ENCODE measurements around the gene BBC3.
"Not testable (repeated sequence)": the region's sequence is repeated elsewhere in the genome, so short reads cannot be mapped to it uniquely, and the experiment has no call there.

Gene BBC3, protein sequence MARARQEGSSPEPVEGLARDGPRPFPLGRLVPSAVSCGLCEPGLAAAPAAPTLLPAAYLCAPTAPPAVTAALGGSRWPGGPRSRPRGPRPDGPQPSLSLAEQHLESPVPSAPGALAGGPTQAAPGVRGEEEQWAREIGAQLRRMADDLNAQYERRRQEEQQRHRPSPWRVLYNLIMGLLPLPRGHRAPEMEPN

DNA sequence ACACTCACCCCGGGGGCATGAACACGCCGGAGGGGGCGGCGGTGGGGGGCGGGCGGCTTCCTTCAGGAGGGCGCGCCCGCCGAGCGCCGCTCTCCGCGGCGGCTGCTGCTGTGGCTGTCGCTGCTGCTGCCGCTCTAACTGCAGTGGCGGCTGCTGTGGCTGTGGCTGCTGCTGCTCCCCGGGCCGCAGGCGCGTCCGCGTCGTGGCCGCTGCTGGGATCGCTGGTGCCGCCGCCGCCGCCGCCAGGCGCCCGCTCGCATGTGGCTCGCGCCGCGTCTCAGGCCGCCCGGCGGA lies at the start of gene BBC3:
TSS of gene BBC3 (minus strand) at position 279 of the 294 bp plus-strand sequence. CDS start 2,768 bp downstream, outside the sequence.
- no peak for DNase-seq

DNA sequence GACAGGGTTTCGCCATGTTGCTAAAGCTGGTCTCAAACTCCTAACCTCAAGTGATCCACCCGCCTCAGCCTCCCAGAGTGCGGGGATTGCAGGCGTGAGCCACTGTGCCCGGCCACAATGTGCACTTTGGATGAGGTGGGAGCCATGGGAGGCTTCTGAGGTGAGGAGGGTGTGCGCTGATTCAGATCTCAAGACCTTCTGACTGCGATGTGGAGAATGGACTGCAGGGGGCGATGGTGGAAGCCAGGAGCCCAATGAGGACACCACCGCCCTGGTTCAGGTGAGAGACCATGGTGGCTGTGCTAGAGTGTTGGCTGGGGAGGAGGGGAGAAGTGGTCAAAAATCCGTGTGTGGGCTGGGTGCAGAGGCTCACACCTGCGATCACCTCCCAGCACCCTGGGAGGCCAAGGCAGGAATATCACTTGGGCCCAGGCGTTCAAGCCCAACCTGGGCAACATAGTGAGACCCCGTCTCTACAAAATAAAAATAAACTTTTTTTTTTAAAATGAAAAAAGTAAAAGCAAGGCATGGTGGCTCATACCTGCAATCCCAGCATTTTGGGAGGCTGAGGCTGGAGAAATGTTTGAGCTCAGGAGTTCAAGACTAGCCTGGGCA lies 49.3 kb upstream of the BBC3 start:
- DNase-seq = peak; percentile 86

DNA sequence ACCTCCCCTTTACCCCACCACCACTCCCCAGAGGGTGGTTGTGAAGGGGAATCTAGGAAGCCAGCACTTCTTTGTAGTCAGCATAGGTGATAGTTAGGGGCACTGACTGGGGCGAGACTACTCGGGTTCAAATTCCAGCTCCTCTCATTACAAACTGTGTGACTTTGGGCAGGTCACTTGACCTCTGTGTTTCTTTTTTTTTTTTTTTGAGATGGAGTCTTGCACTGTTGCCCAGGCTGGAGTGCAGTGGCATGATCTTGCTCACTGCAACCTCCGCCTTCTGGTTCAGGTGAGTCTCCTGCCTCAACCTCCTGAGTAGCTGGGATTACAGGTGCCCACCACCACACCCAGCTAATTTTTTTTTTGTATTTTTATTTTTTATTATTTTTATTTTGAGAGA lies 45.5 kb upstream of the BBC3 start:
- not testable (repeated sequence) for DNase-seq

DNA sequence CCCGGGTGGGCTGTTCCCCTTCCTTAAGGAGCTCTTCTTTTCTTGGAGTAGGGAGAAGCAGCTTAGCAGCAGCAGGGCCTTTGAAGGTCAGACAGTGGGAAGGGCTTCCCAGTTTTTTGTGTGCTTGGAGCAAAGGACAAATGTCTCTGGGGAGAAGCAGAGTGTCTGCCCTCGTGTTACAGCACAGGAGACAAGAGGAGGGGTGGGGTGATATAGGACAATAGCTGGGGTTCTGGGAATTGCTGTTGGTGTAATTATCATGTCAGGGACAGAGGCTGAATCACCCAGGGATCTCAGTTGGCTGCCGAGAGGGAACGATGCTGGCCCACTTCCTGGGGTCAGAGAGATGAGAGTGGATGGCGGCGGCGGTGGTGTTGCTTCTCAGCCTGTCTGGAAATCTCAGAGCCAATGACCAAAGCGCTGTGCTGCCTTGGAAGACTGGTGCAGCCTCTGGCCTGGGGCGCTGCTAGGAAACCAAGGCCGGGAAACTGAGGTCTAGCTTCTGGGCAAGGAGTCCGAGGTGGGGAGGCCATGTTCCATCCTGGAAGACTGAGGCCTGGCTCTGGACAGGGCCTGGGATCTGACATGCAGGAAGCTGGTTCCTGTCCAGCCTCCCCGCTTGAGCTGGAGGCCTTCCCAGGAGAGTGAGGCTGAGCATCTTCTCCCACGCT lies 44.9 kb upstream of the BBC3 start:
- DNase-seq = no peak

DNA sequence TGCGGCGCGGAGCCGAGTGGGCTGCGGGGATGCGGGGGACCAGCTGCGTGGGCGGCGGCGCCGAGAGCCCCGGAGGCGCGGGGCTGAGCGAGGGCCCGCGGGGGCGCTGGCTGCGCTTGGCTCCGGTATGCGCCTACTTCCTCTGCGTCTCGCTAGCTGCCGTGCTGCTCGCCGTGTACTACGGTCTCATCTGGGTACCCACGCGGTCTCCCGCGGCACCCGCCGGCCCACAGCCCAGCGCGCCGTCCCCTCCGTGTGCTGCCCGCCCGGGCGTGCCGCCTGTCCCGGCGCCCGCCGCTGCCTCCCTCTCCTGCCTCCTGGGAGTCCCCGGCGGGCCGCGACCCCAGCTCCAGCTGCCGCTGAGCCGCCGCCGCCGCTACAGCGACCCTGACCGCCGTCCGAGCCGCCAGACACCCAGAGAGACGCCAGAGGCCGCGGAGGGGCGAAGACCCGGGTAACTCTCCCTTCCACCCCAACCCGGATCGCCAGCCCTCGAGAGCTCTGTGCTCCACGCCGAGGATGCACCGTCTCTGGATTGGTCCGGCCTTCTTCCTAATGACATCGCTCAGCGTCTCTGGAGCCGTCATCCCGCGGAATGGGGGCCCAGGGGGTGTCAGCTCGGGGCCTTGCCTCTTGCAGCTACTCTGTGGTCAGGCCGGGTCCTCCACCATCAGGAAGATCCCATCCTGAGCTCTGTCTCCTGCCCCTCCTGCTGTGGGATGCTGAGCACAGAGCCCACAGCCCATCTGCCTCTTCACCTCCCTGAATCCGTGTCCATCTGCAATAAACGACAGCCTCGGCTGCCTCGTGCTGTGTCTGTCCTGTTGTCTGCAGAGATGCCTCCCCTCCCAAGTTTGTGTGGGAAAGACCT lies 44.1 kb upstream of the BBC3 start:
- DNase-seq = no peak

DNA sequence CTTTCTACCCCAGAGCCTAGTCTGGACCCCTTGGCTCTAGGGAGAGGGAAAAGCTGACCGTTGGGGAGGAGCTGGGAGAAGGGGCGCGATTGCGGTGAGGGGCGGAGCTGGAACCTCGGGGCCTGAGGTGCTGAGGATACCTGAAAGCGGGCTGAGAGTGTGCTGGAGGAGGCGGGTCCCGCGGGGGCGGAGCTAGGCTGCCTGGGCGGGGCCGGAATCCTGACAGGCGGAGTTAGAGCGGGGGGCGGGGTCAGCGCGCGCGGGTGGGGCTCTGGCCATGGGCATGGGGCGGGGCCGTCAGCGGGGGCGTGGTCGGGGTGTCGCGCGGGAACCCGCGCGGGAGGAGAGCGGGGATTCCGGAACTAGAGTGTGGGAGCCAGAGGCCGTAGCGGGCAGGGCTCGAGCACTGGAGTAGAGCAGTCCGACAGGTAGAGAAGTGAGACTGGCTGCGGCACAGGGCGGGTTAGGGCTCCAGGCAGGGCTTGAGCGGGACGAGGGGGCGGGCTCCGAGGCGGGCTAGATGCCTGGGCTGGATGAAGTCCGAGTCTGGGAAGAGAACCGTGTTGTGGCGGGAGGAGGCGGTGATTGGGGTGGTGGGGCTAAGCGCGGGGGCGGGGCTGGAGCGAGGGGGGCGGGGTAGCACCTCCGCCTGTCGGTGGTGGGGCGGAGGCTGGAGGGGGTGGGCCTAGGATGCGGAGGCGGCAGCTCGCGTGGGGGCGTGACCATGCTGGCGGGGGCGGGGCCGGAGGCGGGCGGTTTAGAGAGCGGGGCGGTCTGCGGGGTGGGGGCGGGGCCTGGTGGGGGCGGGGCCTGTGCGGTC lies 43.3 kb upstream of the BBC3 start, which contains the start of gene INAFM1:
TSS of gene INAFM1 (plus strand) at position 815 of the 820 bp plus-strand sequence. CDS start 35 bp downstream, outside the sequence.
- DNase-seq = peak; percentile 100

DNA sequence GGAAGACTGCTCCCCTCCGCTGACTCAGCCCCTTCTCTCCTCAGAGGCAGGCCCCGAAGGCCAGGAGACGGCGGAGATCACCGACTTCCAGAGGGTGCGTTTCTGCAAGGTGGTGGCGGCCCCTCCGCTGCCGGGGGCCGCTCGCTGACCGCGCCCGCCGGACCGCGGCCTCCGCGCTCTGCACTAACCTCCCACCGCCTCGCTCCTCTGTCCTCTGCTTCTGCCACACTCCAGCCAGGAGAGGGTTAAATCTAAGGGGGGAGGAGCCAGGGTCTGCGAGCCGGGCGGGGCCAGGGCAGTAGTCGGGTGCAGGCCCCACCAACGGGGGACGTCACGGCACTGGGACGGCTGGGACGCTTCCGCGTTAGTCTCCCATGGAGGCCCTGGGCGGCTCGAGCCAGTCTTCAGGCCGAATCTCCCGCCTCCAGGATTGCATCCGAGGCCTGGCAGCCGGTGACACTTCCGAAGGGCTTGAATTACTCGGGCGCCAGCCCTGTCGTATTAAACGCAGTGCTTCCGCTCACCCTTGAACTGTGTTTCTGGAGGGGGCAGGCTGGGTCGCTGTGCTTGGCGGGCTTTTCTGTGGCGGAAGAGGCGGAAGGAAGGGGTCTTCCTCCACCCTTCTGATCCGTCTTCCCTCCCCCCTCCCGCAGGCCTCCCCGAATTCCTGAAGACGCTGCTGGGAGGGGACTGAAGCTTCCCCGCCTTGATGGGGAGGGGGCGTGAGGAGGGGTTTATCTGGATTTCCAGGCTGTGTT lies 42.5 kb upstream of the BBC3 start:
- DNase-seq = peak; percentile 96

DNA sequence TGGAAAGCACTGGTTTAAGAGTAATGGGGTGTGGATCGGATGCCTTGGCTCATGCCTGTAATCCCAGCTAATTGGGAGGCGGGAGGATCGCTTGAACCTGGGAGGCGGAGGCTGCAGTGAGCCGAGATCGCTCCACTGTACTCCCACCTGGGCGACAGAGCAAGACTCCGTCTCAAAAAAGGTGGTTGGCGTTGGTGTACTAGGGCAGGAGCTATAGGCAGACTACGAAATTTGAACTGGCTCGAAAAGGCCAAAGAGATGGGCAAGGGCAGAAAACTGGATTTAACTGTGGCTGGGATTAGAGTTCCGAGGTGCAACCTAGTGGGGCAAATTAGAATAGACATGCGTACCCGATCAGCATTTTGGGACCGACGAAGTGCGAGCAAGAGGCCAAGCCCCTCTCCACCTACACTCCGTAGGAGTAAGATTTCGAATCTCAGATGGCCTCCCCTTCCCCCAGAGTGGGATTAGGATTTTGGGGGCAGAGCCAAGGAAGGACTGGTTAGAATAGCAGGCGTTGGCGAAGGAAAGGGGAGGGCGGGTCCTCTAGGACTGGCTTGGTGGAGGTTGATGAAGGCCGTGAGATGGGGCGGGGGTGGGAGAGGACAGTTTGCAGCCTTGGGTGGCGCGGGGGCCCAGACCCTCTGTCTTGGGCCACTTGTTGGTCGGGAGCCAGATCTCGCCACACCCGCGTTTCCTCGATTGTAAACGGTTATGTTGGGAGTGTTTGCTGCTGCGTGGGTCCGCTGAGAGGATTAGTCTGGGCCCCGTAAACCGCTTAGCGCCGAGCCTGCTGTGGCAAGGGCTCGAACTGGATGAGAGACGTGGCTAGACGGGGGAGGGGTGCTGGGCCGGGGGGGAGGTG lies 41.7 kb upstream of the BBC3 start:
- no peak for DNase-seq

DNA sequence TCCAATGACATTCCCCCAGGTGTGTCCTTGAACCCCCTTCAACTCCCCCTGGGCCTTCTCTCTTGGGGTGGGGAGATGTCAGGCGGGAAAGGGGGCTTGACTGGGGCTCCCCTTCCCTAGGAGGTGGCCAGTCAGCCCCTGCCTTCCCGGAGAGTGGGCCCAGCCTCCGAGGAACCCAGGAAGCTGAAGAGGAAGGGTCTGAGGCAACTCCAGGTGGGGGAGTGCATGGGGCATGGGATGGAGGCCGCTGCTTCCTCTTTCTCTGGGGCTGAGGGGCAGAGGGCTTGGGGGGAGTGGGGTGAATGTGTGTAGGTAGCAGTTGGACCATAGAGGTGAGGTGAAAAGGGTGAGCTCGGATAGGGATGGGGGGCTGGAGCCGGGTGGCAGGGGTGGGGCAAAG lies 41.0 kb upstream of the BBC3 start:
- no peak for DNase-seq

DNA sequence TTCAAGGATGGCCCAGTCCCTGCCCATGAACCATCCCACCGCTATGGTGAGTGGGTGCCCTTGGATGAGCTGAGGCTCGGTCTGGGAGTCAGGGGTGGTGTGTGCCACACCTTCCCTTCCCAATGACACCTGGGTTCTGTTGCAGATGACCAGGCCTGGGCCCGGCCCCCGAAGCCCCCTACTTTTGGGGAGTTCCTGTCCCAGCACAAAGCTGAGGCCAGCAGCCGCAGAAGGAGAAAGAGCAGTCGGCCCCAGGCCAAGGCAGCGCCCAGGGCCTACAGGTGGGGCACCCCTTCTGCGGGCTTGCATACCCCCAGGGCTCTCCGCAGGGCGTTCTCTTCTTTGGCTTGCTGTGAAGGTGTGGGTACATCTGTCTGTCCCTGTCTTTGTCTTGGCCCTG lies 39.4 kb upstream of the BBC3 start:
- no peak for DNase-seq

DNA sequence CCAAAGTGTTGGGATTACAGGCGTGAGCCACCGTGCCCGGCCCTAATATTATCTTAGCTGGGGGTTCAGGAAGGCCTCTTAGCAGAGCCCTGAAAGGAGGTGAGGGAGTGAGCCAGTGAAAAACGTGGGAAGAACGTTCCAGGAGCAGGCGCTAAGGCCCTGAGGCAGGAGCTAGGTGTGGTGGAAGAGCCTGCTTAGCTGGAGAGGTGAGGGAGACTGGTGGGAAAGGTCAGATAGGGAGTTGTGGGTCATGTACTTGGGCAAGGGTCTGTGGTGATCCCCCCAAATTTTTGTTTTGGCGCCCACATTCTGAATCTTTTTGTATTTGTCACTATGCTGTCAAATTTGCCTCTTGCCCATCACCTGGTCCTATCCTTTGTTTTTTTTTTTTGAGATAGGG lies 38.6 kb upstream of the BBC3 start:
- no peak for DNase-seq

DNA sequence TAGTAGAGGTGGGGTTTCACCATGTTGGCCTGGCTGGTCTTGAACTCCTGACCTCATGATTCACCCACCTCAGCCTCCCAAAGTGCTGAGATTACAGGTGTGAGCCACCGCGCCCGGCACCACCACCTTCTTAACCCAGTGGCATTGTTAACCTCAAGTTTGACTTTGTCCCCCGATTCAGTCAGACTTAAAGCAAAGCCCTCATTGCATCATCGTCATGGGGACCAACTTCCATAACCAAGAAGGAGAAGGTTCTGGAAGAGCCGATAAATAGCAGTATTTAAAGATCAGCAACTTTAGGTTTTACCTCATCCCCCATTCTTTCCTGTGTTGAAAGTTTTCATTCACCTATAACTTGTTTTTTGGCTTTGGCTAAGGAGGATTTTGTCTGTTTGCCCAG lies 37.0 kb upstream of the BBC3 start:
- DNase-seq = no peak

DNA sequence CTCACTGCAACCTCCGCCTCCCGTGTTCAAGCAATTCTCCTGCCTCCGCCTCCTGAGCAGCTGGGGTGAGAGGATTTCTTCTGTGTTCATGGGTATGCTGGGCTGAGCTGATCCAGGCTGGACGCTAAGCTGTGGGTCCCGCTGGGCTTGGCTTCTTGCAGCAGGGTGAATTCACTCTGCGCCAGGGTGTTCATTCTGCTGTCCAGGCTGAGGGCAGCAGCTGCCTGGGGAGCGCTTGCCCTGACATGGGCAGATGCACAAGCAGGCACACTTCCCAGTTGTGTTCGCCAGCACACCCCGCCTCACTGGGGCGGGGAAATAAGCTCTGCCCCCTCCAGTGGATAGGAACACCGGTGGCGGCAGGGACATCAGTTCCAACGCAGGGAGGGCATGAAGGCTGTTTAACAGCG lies 36.4 kb upstream of the BBC3 start:
- DNase-seq = no peak

DNA sequence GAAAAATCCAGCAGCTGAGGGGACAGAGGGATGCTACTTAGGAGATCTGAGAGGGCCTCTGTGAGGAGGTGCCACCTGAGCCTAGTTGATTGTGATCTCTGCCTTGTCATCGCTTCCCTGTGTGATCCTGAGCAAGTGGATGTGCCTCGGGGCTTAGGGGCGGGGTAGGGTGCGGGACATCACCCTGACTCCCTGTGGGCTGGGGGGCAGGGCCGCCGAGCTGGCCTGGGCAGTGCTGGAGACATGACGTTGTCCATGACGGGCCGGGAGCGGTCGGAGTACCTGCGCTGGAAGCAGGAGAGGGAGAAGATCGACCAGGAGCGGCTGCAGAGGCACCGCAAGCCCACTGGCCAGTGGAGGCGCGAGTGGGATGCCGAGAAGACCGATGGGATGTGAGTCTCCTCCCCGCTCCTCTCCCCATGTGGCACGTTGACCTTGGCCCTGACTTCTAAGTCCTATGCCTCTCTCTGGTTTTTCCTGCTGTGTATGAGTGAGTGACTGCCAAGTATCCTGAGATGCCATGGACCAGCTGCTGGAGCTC lies 35.5 kb upstream of the BBC3 start:
- no peak for DNase-seq

DNA sequence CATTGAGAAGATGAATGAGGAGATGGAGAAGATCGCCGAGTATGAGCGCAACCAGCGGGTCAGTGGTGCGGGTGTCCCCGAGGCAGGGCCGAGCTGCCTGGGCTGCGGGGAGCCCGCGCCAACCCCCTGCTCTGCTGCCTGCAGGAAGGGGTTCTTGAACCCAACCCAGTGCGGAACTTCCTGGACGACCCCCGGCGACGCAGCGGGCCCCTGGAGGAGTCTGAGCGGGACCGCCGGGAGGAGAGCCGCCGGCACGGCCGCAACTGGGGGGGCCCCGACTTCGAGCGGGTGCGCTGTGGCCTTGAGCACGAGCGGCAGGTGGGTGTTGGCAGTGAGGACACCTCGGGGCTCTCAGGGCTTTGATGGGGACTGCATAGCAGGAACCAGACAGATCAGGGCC lies 33.6 kb upstream of the BBC3 start:
- DNase-seq = no peak

DNA sequence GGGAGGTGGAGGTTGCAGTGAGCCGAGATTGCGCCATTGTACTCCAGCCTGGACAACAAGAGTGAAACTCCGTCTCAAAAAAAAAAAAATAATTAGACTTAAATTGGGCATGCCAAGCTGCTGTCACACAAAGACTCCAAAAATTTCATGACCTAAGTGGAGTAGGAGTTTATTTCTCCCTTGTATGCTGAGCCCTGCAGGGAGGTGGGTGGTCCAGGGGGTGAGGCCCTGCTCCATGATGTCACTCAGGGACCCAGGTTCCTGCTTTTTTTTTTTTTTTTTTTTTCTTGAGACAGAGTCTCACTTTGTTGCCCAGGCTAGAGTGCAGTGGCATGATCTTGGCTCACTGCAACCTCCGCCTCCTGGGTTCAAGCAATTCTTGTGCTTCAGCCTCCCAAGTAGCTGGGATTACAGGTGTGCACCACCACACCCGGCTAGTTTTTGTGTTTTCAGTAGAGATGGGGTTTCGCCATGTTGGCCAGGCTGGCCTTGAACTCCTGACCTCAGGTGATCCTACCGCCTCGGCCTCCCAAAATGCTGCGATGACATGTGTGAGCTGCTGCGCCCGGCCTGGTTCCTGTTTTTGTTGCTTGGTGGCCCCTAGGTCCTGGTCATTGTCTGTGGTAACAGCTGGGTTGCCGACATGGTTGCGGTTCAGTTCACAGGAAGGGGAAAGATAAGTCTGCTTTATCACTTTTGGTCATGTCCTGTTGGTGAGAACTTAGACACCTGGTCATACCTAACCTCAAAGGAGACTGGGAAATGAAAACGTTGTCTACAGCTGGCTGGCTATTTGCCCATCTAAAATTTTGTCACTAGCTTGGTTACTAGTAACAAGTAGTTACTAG lies 31.2 kb upstream of the BBC3 start:
- not testable (repeated sequence) for DNase-seq

DNA sequence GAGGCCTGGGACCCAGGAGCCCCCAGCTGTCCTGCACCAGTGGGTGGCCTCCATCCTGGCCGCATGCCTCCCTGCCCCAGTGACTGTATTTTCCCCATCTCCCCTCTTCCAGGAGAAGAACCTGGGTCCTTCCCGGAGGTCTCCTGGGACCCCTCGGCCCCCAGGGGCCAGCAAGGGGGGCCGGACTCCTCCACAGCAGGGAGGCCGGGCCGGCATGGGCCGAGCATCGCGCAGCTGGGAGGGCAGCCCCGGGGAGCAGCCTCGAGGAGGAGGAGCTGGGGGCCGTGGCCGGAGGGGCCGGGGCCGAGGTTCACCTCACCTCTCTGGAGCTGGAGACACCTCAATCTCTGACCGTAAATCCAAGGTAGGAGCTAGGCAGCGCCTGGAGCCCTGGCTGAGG lies 29.5 kb upstream of the BBC3 start:
- no peak for DNase-seq

DNA sequence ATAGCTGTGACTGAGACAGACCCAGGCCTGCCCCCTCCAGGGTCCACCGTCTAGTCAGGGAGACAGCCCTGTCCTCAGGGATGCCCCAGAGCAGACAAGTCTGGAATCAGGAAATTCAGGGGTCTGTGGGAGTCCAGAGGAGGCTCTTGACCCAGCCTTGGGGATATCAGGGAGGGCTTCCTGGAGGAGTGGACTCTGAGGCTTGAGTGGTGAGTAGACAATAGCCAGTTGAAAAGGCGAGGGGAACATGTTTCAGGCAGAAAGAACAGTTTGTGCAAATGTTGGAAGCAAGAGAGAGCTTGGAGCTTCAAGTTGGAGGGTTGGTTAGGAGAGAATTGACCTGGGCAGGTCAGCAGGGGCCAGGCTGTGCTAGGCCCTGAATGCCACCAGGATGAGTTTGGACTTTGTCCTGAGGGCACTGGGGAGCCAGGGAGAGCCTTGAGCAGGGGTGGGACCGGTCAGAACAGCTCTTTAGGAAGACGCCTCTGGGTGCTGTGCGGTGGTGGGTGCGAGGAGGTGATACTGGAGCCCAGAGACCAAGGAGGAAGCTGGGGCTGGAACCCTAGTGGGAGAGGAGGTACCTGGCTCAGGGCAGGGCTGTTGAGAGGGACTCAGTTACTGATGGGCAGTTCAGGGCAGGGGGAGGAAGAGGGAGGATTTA lies 28.0 kb upstream of the BBC3 start:
- DNase-seq = no peak

DNA sequence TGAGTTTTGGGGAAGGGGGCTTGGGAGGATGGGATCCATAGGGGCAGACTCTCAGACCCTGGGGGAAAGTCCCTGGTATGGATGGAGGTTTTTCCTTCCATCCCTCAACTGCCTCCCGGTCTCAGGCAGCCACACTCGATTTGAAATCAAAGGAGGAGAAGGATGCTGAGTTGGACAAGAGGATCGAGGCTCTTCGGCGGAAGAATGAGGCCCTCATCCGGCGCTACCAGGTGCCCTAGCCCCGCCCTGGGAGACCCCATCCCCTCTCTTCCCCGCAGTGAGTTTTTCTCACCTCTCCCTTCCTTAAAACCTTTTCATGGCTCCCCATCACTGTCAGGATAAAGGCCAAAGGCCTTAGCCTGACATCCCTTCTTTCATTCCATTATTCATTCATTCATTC lies 27.4 kb upstream of the BBC3 start:
- DNase-seq = no peak

All from activated effector memory CD4-positive, alpha-beta T cell treated with anti-CD3 and anti-CD28 coated beads, Interleukin-2, amount 50 U/mL, for 16 hours (primary cell).